Transverse colon (tissue), 4 donors: ENCODE measurements around the gene AKAP5. TPM values are rescaled to one million over a fixed set of nuclear protein-coding genes. Genes with fewer than 3 reads are reported as not detected.

Source experiments
- DNase-seq: peaks from one replicate; pipeline ENCODE4 v3.0.0-alpha.2; 2019
- H3K27ac ChIP-seq, 4 donors: fragments of 200-600 bp; sonication (generic); 2 replicates each; pipeline ENCODE4 v1.5.1; 2016 to 2018; ENCODE audit warnings: inconsistent platforms in 4 of 4
- H3K27me3 ChIP-seq: fragments of 200-600 bp; sonication (generic); 2 replicates; pipeline ENCODE4 v1.5.1; 2017; ENCODE audit warnings: inconsistent platforms
- H3K36me3 ChIP-seq, 4 donors: fragments of 200-600 bp; sonication (generic); 2 replicates each; pipeline ENCODE4 v1.5.1; 2017 to 2019; ENCODE audit warnings: inconsistent platforms in 4 of 4
- H3K4me1 ChIP-seq, 4 donors: fragments of 200-600 bp; sonication (generic); 2 replicates each; pipeline ENCODE4 v1.5.1; 2017 to 2020; ENCODE audit warnings: inconsistent platforms in 4 of 4
- H3K4me3 ChIP-seq, 4 donors: fragments of 200-600 bp; sonication (generic); 1 replicate in 1 of 4; 2 replicates in 3 of 4; pipeline versions ENCODE4 v1.5.1 to v1.6.1; 2017 to 2019; ENCODE audit warnings: inconsistent platforms in 4 of 4
- H3K9me3 ChIP-seq, 2 donors: fragments of 200-600 bp; sonication (generic); 2 replicates each; pipeline ENCODE4 v1.5.1; 2017 to 2019; ENCODE audit warnings: inconsistent platforms in 2 of 2
- EP300 ChIP-seq: sonication (generic); formaldehyde crosslinking; IDR thresholded peaks from one replicate; pipeline ENCODE4 v1.6.1; 2017; ENCODE audit warnings: antibody characterized with exemption, low read depth
- POLR2A ChIP-seq: fragments of 450-650 bp; IDR thresholded peaks from one replicate; pipeline ENCODE4 v1.6.1; 2016; ENCODE audit warnings: antibody characterized with exemption, mild to moderate bottlenecking, moderate library complexity
- POLR2AphosphoS5 ChIP-seq, 3 donors: sonication (generic); formaldehyde crosslinking; IDR thresholded peaks; one replicate each; pipeline ENCODE4 v1.6.1; 2016; ENCODE audit warnings: antibody characterized with exemption in 3 of 3
- WGBS, 2 donors: methylation state at CpG; one replicate each; pipeline ENCODE4 v1.1.5; 2018; ENCODE audit warnings: low coverage in 1 of 2; 5-methylcytosine and 5-hydroxymethylcytosine counted together
- in situ Hi-C, 4 donors: fragments of 200-750 bp; cut with MboI; loops; one replicate each; pipeline versions ENCODE4 v1.15.0 to v1.15.1; 2017; ENCODE audit warnings: low sequenced_read_pairs in 3 of 4, low pct_ligation_motif_present in 1 of 4, low pct_unique_long_range_greater_than_20kb in 1 of 4
- intact Hi-C: fragments of 100-400 bp; cut with DNase I; formaldehyde crosslinking; loops from one replicate; pipeline ENCODE4 v1.15.1; 2023; ENCODE audit warnings: low total_unique reads
- total RNA-seq, 4 donors: library from RNA; depleted of rRNA; stranded (reverse); fragments of >200 nt; gene quantifications; one replicate each; pipeline ENCODE4 v1.1.0, GENCODE V29; 2016
- TF ChIP-seq, protein P1 (sequence below), 5 experiments: fragments of 200-600 bp in 3 of 5; fragments of 450-650 bp in 2 of 5; sonication (generic) in 3 of 5; IDR thresholded peaks; 1 replicate in 2 of 5; 2 replicates in 3 of 5; pipeline ENCODE4 v1.5.1; 2016 to 2017; ENCODE audit warnings: antibody characterized with exemption in 5 of 5, inconsistent platforms in 3 of 5, mild to moderate bottlenecking in 2 of 5, moderate library complexity in 1 of 5

AKAP5 gene
- total RNA-seq, 4 donors from 2014 or later = 1.00 to 5.2 (median 2.1) TPM

DNA sequence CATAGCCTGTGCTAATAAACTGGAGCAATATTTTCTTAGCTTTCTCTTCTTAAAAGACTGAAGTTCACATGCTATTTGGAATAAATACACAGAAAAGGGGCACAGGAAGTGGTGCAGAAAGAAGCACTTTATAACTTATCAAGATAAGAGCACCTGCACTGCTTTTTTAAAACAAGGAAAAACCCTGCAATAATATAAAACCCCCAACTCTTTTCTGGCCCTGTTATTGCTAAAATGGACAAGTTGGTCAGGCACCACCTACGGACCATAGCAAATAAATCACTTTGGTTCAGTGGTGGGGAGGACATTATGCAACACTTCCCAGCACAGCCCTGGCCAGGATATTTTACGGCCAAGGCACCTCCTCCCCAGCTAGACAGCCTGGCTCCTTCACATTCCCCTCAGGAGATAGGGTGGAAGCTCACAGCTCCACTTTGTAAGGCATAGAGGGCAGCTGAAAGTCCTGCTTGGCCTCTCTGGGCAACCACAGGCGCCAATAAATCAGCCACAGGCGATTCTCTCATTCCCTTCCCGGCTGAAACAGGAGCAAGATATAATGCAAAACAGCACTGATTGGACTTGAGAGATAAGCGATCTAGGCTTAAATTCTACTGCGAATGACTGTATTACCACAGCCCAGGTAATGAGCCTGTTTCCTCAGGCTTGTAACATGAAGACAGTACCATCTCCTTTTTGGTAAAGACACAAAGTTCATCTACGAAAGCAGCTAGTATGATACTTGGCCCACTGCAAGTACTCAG lies 36.3 kb downstream of the AKAP5 start:
- Histone ChIP-seq H3K36me3 (no peaks in the 10 kb centered on the region), H3K9me3 (no peaks in the 10 kb centered on the region), H3K27ac (peak overlapping the region; percentile 98 to 100 (median 100)), H3K27me3 (no peaks in the 10 kb centered on the region), H3K4me3 (peak overlapping the region in 2 of 4 donors; percentile 1 to 75), H3K4me1 (peaks cover 11 to 47% (median 39%) of the 10 kb centered on the region in 4 donors)
- WGBS, 2 donors = 20 to 29% methylated on average over 4 to 8 of the region's 8 CpGs
- peak; percentile 43 for TF ChIP-seq POLR2A
- TF ChIP-seq EP300 = peak; percentile 60
- TF ChIP-seq, protein P1, sequence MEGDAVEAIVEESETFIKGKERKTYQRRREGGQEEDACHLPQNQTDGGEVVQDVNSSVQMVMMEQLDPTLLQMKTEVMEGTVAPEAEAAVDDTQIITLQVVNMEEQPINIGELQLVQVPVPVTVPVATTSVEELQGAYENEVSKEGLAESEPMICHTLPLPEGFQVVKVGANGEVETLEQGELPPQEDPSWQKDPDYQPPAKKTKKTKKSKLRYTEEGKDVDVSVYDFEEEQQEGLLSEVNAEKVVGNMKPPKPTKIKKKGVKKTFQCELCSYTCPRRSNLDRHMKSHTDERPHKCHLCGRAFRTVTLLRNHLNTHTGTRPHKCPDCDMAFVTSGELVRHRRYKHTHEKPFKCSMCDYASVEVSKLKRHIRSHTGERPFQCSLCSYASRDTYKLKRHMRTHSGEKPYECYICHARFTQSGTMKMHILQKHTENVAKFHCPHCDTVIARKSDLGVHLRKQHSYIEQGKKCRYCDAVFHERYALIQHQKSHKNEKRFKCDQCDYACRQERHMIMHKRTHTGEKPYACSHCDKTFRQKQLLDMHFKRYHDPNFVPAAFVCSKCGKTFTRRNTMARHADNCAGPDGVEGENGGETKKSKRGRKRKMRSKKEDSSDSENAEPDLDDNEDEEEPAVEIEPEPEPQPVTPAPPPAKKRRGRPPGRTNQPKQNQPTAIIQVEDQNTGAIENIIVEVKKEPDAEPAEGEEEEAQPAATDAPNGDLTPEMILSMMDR (IDR thresholded peaks at IDR 0.05) = no peak
- peak; percentile 69 to 75 (median 74) for TF ChIP-seq POLR2AphosphoS5 (IDR thresholded peaks at IDR 0.05)
- in situ Hi-C loops = no loop called here
- peak; percentile 68 for DNase-seq
- intact Hi-C loops = no loop called here

DNA sequence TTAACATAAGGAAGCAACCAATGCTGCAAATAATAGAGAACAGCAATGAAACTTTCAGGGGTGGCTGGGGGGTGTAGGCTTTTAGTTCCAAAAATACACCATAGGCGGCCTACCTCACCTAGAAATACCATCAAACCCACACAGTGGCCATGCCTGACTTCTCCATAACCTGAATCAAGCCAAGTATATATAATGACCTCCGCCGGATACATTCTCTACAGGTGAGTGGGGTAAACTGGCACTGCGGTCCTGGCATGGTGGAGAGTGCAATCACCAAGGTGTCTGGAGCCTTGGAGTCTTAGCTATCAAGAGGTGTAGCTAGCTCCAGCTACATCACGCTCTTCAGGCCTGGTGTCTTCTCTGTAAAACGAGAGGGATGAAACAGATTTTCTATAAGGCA lies 37.2 kb downstream of the AKAP5 start:
- peaks cover 11 to 56% (median 48%) of the 10 kb centered on the region in 4 donors for H3K4me1 ChIP-seq
- in situ Hi-C loops = no loop called here

DNA sequence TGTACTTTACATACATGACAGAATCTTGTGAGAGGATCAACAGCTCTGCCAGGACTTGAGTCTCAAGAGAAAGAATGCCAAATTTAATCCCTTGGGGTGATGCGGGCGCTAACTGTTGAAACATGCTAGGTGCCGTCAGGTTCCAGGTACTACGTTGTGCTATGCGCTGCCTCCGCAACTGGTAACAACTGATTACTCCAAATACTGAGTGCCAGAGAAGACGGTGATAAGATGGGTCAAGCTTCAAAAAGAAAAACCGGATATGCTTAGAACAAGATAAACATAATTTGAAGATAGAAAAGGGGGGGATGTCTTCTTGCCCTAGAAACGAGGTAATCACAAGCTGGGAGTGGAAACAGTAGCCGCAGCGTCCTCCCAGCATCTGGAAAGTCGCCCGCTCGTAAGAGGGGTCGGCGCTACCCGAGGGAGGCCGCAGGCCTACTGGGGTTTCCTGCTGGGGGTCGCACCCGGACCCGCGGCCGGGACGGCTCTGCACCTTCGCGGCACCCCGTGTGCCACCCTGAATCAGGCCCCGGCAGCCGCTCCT lies 37.7 kb downstream of the AKAP5 start:
- Histone ChIP-seq H3K4me3 (peak overlapping the region; percentile 71 to 92 (median 74)), H3K36me3 (no peaks in the 10 kb centered on the region), H3K9me3 (no peaks in the 10 kb centered on the region), H3K27me3 (no peaks in the 10 kb centered on the region), H3K4me1 (peaks cover 11 to 61% (median 50%) of the 10 kb centered on the region in 4 donors), H3K27ac (peak overlapping the region; percentile 98 to 100 (median 100))
- TF ChIP-seq, protein P1 (IDR thresholded peaks at IDR 0.05) = no peak
- peak; percentile 36 for DNase-seq
- in situ Hi-C loops (no loop called here), intact Hi-C loops (no loop called here)
- WGBS, 2 donors = 0% methylated on average over 7 to 24 of the region's 29 CpGs

More for the DNA sequence above, 37.2 kb downstream of the AKAP5 start:
- no peak for DNase-seq
- 18 to 80% methylated on average over 1 to 6 of the region's 6 CpGs for WGBS, 2 donors
- intact Hi-C loops = no loop called here
- Histone ChIP-seq H3K27me3 (no peaks in the 10 kb centered on the region), H3K4me3 (peak overlapping the region; percentile 71 to 92 (median 74)), H3K9me3 (no peaks in the 10 kb centered on the region), H3K27ac (peak overlapping the region; percentile 98 to 100 (median 100)), H3K36me3 (no peaks in the 10 kb centered on the region)
- TF ChIP-seq, protein P1 (IDR thresholded peaks at IDR 0.05) = no peak
- TF ChIP-seq POLR2A (no peak), EP300 (no peak), POLR2AphosphoS5 (IDR thresholded peaks at IDR 0.05) (no peak)

DNA sequence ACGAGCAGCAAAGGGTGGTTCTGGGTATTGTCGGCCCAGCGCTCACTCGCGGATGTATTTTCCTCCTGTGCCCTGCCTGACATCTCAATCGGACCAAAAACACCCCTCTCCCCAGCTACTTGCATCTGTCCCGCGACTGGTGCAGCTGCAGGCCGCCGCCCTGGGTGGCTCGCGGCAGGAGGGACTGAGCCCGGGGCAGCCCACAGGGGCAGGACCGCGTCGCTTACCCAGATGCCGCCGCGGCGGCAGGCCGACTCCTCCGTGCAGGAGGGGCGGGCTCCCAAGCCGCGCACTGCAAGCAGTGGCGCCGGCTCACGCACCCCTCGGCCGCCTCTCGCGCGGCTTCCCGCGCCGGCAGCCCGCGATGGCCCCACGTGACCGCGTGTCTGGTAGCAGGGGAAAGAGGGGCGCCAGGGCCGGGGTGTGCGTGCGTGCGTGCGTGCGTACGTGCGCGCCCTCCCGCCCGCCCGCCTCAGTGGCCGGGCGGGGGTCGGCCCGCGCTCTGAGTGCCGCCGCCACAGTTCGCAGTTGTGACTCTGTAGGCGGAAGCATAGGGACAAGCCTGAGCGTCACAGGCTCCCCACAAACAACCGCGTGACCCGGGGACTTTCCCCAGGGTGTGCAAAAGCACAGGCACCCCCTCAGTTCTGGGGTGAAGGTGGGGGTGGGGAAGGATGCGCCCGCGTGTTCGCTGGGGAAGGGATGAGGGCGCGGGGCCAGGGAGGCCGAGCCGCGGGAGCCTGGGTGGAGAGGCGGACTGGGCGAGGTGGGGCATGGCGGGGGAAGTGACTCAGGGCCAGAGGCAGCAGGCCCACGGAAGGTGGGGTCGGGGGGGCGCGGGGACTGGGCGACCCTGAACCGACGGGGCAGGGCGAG lies 38.4 kb downstream of the AKAP5 start, which contains the start of gene ZBTB25:
ZBTB25 (minus strand) TSS at position 405 of the 876 bp plus-strand sequence. CDS start 13,305 bp downstream, outside the sequence.
- in situ Hi-C loops (no loop called here), intact Hi-C loops (no loop called here)
- Histone ChIP-seq H3K27ac (peak within 1 kb of the TSS; percentile 98 to 100 (median 100)), H3K9me3 (no peaks in the 10 kb centered on the region), H3K4me3 (peak within 1 kb of the TSS; percentile 71 to 92 (median 74)), H3K36me3 (no peaks in the 10 kb centered on the region), H3K4me1 (peaks cover 11 to 67% (median 53%) of the 10 kb centered on the region in 4 donors), H3K27me3 (no peaks in the 10 kb centered on the region)
- 2% methylated on average over 47 of the region's 87 CpGs; no CpG with 5 or more reads in 1 of the 2 donors for WGBS, 2 donors
- TF ChIP-seq POLR2A (peak; percentile 92), POLR2AphosphoS5 (IDR thresholded peaks at IDR 0.05) (peak; percentile 68 to 93 (median 91)), EP300 (no peak)
- TF ChIP-seq, protein P1 (IDR thresholded peaks at IDR 0.05) = peak in 1 of 5 experiments; percentile 9
- DNase-seq = peak; percentile 91
